ENCODE measurements around the gene FBXO22.
"Not testable (repeated sequence)": the region's sequence is repeated elsewhere in the genome, so short reads cannot be mapped to it uniquely, and the experiment has no call there.

Gene FBXO22

GRCh38 chr15:75981149-75981815 lies 77.6 kb downstream of the FBXO22 start:
- DNase-seq (ENCODE audit: low spot score): no peak

DNA sequence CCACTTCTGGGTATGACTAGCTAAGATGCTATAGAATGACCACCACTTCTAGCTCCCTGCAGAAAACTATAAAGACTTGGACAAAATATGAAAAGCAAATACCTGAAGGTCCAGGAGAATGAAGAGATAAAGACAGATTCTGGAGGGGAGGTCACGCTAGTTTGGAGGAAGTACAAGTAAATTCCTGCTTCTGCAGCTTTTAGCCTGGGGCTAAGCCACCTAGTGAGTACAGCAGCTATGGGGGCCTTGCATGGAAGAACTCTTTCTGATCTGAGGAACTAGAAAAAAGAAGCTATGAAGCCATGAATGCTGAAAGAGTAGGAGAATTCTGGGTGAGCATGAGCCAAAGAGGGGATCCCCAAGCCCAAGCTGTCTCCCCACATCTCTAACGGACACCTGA lies 78.8 kb downstream of the FBXO22 start:
- DNase-seq (ENCODE audit: low spot score): no peak

GRCh38 chr15:75984706-75985105 lies 81.0 kb downstream of the FBXO22 start:
- not testable (repeated sequence) for DNase-seq (ENCODE audit: low spot score)

- DNase-seq (ENCODE audit: low spot score): no peak
Measured at GRCh38 chr15:75985971-75986370, 82.3 kb downstream of the FBXO22 start.

DNA sequence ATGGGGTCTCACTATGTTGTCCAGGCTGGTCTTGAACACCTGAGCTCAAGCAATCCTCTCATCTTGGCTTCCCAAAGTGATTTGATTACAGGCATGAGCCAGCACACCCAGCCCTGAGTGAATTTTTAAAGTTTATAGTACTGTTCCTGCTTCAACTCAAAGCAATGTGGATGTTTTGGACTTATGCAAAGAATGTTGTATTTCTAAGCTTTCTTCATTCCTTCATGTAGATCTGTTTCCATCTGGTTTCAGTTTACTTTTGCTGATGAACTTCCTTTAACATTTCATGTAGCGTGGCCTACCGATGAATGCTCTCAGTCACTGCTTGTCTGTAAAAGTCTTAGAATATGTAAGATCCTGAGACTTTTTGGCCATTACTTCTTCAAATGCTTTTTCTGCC lies 85.4 kb downstream of the FBXO22 start:
- DNase-seq (ENCODE audit: low spot score): no peak

DNA sequence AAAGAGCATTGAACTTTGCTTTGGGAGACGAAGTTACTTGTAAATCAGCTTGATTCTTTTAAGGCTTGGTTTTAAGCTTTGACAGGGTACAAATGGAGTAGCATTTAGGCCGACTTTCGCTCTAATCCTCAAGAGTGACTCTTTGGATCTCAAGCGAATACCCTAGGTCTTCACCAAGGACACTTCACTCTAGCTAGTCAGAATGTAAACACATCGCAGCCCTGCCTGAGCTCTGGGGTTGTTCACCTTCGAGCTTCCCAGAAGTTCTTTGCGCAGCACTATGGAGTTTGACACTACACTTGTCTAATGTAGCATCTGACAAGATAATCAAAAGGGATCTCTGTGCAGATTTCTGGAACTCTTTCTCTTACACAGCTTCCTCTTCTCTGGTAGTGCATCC lies 86.2 kb downstream of the FBXO22 start:
- no peak for DNase-seq (ENCODE audit: low spot score)
